GM12878 (cell line): Measurements from ENCODE around the gene GTSE1. TPM values are rescaled to one million over a fixed set of nuclear protein-coding genes. Genes with fewer than 3 reads are reported as not detected.

ENCODE experiments used
- BACH1 ChIP-seq: fragments of 450-650 bp; IDR thresholded peaks from 2 replicates; pipeline ENCODE4 v1.6.1; 2017; ENCODE audit warnings: mild to moderate bottlenecking, borderline replicate concordance
- CHD2 ChIP-seq: IDR thresholded peaks from 2 replicates; pipeline ENCODE4 v1.6.1; 2011; ENCODE audit warnings: low read depth, low read length, improper control_type of control experiment, borderline replicate concordance
- IKZF1 ChIP-seq: fragments of 450-650 bp; conservative IDR thresholded peaks from 2 replicates; pipeline ENCODE4 v1.6.1; 2017; ENCODE audit warnings: antibody characterized with exemption, mild to moderate bottlenecking
- MTA3 ChIP-seq: IDR thresholded peaks from 2 replicates; pipeline ENCODE4 v1.6.1; 2012; ENCODE audit warnings: low read length, inconsistent platforms, borderline replicate concordance
- MYC ChIP-seq: IDR thresholded peaks from 2 replicates; pipeline ENCODE4 v1.6.1; 2011; ENCODE audit warnings: mild to moderate bottlenecking, low read length, moderate library complexity, inconsistent platforms; ENCODE audit not compliant: insufficient read depth, insufficient replicate concordance, insufficient read length, severe bottlenecking
- RFX5 ChIP-seq: IDR thresholded peaks from 2 replicates; pipeline ENCODE4 v1.6.1; 2011; ENCODE audit warnings: low read depth, low read length, improper control_type of control experiment
- RUNX3 ChIP-seq: IDR thresholded peaks from 2 replicates; pipeline ENCODE4 v1.6.1; 2012; ENCODE audit warnings: low read length, inconsistent platforms
- SMAD5 ChIP-seq: IDR thresholded peaks from 2 replicates; pipeline ENCODE4 v1.6.1; 2016; ENCODE audit warnings: antibody characterized with exemption, low read depth
- SMARCA5 ChIP-seq: fragments of 450-650 bp; IDR thresholded peaks from 2 replicates; pipeline ENCODE4 v1.6.1; 2017; ENCODE audit warnings: mild to moderate bottlenecking
- SREBF2 ChIP-seq: IDR thresholded peaks from 2 replicates; pipeline ENCODE4 v1.6.1; 2012; ENCODE audit warnings: mild to moderate bottlenecking, low read length
- SRF ChIP-seq, 2 experiments: IDR thresholded peaks; 2 replicates each; pipeline ENCODE4 v1.6.1; 2011; ENCODE audit warnings: low read depth in 2 of 2, low read length in 2 of 2, mild to moderate bottlenecking in 1 of 2, moderate library complexity in 1 of 2
- TCF12 ChIP-seq: IDR thresholded peaks from 2 replicates; pipeline ENCODE4 v1.6.1; 2011; ENCODE audit warnings: low read depth, mild to moderate bottlenecking, low read length
- TCF7 ChIP-seq: IDR thresholded peaks from 2 replicates; pipeline ENCODE4 v1.6.1; 2014; ENCODE audit warnings: antibody characterized with exemption, borderline replicate concordance
- YBX1 ChIP-seq: fragments of 450-650 bp; IDR thresholded peaks from 2 replicates; pipeline ENCODE4 v1.6.1; 2016; ENCODE audit warnings: antibody characterized with exemption
- YY1 ChIP-seq: IDR thresholded peaks from 2 replicates; pipeline ENCODE4 v1.6.1; 2011; ENCODE audit warnings: low read depth, mild to moderate bottlenecking, low read length
- ZNF24 ChIP-seq: fragments of 450-650 bp; IDR thresholded peaks from 2 replicates; pipeline ENCODE4 v1.6.1; 2017; ENCODE audit warnings: antibody characterized with exemption, mild to moderate bottlenecking
- polyA plus RNA-seq, 11 experiments: library from polyadenylated mRNA; depleted of rRNA in 4 of 11; unstranded in 6 of 11; stranded (reverse) in 5 of 11; fragments of >200 nt; fragmentation: Nextera tagmentation in 4 of 11; fragmentation: Illumina TruSeq in 1 of 11; extraction: Ambion mirVana in 4 of 11; extraction: Trizol in 1 of 11; gene quantifications; 1 replicate in 1 of 11; 2 replicates in 10 of 11; pipeline versions ENCODE4 v1.2.1 to v1.2.3, GENCODE V29; 2011 to 2016; ENCODE audit warnings: inconsistent platforms in 2 of 11, missing spikeins in 2 of 11, low read depth in 1 of 11
- total RNA-seq, 4 experiments: library from RNA; depleted of rRNA in 3 of 4; stranded (reverse); fragments of >200 nt in 3 of 4; fragmentation: Illumina TruSeq in 1 of 4; extraction: Trizol in 1 of 4; gene quantifications; 2 replicates each; pipeline versions ENCODE4 v1.2.1 to v1.2.3, GENCODE V29; 2013 to 2021
- TF ChIP-seq, protein P1 (sequence below): IDR thresholded peaks from 2 replicates; pipeline ENCODE4 v1.6.1; 2011; ENCODE audit warnings: borderline replicate concordance, low read depth, mild to moderate bottlenecking, moderate library complexity, low read length; ENCODE audit not compliant: insufficient read depth, poor library complexity, severe bottlenecking
- TF ChIP-seq, protein P2 (sequence below): fragments of 450-650 bp; IDR thresholded peaks from 2 replicates; pipeline ENCODE4 v1.6.1; 2016; ENCODE audit warnings: mild to moderate bottlenecking, moderate library complexity, borderline replicate concordance
- TF ChIP-seq, protein P3 (sequence below): fragments of 450-650 bp; conservative IDR thresholded peaks from 2 replicates; pipeline ENCODE4 v1.6.1; 2017; ENCODE audit warnings: mild to moderate bottlenecking, moderate library complexity
- TF ChIP-seq, protein P4 (sequence below): IDR thresholded peaks from 2 replicates; pipeline ENCODE4 v1.6.1; 2011; ENCODE audit warnings: low read depth, mild to moderate bottlenecking, low read length, moderate library complexity, borderline replicate concordance; ENCODE audit errors: extremely low read depth
- TF ChIP-seq, protein P5 (sequence below): IDR thresholded peaks from 2 replicates; pipeline ENCODE4 v1.6.1; 2012; ENCODE audit warnings: low read depth, low read length, improper control_type of control experiment

GTSE1 gene
- total and polyA plus RNA-seq, 10 of the 15 experiments (the other 5 are each of a cell fraction or from before 2014, with no cell fraction given): 6.6 to 46.2 (median 32.3) TPM

DNA sequence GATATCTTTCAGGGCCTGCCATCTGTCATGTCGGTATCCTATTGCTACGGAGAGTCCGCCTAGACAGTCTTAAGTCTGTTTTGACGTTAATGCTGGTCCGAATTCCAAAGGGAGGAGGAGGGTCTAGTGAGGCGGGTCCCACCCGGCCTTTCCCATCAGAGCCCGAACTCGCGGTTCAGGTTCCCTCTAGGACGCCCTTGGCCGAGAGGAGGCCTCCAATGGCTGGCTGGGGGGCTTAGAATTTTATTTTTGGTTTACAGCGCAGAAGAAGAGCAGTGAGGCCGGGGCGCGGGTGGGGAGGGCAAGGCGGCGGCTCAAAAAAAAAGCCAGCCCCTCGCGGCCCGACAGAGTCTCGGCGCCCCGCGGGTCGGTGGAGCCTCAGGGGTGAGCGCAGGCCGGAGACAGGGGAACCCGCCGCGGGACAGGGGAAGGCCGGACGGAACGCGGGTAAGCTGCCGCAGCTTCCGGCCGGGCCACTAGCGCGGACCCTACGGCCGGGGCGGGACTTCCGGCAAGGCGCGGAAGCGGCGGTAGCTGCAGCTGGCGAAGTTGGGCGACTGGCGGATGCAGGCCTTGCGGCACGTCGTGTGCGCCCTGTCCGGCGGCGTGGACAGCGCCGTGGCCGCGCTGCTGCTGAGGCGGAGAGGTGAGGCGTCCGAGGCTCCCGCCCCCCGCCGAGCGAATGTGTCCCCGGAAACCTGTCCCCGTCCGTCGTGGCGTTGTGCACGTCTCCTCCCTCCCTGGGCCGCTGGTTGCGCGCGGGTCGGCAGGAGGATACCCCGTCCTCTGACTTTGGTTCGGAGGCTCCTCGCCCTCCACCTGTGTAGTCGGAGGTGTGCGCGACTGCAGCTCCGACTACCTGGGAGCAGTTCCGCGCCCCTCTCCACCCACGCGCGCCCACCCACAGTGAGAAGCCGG lies 38.8 kb downstream of the GTSE1 start, which contains the start of gene TRMU (continued):
- TF ChIP-seq, protein P1, sequence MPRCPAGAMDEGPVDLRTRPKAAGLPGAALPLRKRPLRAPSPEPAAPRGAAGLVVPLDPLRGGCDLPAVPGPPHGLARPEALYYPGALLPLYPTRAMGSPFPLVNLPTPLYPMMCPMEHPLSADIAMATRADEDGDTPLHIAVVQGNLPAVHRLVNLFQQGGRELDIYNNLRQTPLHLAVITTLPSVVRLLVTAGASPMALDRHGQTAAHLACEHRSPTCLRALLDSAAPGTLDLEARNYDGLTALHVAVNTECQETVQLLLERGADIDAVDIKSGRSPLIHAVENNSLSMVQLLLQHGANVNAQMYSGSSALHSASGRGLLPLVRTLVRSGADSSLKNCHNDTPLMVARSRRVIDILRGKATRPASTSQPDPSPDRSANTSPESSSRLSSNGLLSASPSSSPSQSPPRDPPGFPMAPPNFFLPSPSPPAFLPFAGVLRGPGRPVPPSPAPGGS: peak; percentile 49
- no peak for TF ChIP-seq MYC
- TF ChIP-seq, protein P2, sequence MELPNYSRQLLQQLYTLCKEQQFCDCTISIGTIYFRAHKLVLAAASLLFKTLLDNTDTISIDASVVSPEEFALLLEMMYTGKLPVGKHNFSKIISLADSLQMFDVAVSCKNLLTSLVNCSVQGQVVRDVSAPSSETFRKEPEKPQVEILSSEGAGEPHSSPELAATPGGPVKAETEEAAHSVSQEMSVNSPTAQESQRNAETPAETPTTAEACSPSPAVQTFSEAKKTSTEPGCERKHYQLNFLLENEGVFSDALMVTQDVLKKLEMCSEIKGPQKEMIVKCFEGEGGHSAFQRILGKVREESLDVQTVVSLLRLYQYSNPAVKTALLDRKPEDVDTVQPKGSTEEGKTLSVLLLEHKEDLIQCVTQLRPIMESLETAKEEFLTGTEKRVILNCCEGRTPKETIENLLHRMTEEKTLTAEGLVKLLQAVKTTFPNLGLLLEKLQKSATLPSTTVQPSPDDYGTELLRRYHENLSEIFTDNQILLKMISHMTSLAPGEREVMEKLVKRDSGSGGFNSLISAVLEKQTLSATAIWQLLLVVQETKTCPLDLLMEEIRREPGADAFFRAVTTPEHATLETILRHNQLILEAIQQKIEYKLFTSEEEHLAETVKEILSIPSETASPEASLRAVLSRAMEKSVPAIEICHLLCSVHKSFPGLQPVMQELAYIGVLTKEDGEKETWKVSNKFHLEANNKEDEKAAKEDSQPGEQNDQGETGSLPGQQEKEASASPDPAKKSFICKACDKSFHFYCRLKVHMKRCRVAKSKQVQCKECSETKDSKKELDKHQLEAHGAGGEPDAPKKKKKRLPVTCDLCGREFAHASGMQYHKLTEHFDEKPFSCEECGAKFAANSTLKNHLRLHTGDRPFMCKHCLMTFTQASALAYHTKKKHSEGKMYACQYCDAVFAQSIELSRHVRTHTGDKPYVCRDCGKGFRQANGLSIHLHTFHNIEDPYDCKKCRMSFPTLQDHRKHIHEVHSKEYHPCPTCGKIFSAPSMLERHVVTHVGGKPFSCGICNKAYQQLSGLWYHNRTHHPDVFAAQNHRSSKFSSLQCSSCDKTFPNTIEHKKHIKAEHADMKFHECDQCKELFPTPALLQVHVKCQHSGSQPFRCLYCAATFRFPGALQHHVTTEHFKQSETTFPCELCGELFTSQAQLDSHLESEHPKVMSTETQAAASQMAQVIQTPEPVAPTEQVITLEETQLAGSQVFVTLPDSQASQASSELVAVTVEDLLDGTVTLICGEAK: peak; percentile 96
- TF ChIP-seq, protein P3, sequence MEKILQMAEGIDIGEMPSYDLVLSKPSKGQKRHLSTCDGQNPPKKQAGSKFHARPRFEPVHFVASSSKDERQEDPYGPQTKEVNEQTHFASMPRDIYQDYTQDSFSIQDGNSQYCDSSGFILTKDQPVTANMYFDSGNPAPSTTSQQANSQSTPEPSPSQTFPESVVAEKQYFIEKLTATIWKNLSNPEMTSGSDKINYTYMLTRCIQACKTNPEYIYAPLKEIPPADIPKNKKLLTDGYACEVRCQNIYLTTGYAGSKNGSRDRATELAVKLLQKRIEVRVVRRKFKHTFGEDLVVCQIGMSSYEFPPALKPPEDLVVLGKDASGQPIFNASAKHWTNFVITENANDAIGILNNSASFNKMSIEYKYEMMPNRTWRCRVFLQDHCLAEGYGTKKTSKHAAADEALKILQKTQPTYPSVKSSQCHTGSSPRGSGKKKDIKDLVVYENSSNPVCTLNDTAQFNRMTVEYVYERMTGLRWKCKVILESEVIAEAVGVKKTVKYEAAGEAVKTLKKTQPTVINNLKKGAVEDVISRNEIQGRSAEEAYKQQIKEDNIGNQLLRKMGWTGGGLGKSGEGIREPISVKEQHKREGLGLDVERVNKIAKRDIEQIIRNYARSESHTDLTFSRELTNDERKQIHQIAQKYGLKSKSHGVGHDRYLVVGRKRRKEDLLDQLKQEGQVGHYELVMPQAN: peak; percentile 90
- no peak for TF ChIP-seq SREBF2
- peak; percentile 94 for TF ChIP-seq IKZF1
- TF ChIP-seq RFX5: 0 out of 2 replicates have a peak, but pooled peaks have one; percentile 23
- TF ChIP-seq, protein P4, sequence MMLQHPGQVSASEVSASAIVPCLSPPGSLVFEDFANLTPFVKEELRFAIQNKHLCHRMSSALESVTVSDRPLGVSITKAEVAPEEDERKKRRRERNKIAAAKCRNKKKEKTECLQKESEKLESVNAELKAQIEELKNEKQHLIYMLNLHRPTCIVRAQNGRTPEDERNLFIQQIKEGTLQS: no peak
- no peak for TF ChIP-seq TCF7
- 0 out of 2 replicates have a peak, but pooled peaks have one; percentile 75 for TF ChIP-seq SMARCA5
- peak; percentile 72 for TF ChIP-seq SMAD5
- TF ChIP-seq ZNF24: peak; percentile 72; the same call in 1 of the 2 replicates
- TF ChIP-seq MTA3: no peak
- TF ChIP-seq, protein P5, sequence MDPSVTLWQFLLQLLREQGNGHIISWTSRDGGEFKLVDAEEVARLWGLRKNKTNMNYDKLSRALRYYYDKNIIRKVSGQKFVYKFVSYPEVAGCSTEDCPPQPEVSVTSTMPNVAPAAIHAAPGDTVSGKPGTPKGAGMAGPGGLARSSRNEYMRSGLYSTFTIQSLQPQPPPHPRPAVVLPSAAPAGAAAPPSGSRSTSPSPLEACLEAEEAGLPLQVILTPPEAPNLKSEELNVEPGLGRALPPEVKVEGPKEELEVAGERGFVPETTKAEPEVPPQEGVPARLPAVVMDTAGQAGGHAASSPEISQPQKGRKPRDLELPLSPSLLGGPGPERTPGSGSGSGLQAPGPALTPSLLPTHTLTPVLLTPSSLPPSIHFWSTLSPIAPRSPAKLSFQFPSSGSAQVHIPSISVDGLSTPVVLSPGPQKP: peak; percentile 89
- peak; percentile 82 for TF ChIP-seq YY1
- no peak for TF ChIP-seq YBX1
- peak; percentile 64 for TF ChIP-seq BACH1
- TF ChIP-seq TCF12: peak; percentile 85
- peak; percentile 71 for TF ChIP-seq CHD2
- peak; percentile 63 to 82; a peak in 3 of 4 replicates for TF ChIP-seq SRF (IDR thresholded peaks at IDR 0.05; ENCODE audit: low read depth in 2 of 2, low read length in 2 of 2)
- TF ChIP-seq RUNX3: peak; percentile 63
